ENCODE data around the gene ADIPOR1.
"Not testable (repeated sequence)": the region's sequence is repeated elsewhere in the genome, so short reads cannot be mapped to it uniquely, and the experiment has no call there.

Gene ADIPOR1

GRCh38 chr1:202905331-202905730 lies 52.8 kb downstream of the ADIPOR1 start:
- Histone ChIP-seq H3K9ac (ENCODE audit: low read depth, low read length) (no peak overlapping the region), H3K4me1 (ENCODE audit: insufficient read depth, low read length) (no peaks in the 10 kb centered on the region), H3K27ac (ENCODE audit: low read depth, low read length) (no peak overlapping the region), H3K27me3 (ENCODE audit: insufficient read depth, low read length) (no peaks in the 10 kb centered on the region), H3K4me3 (ENCODE audit: low read length) (no peak overlapping the region), H3K9me3 (ENCODE audit: insufficient read depth, low read depth, low read length) (no peaks in the 10 kb centered on the region), H3K36me3 (ENCODE audit: insufficient read depth, low read length) (peaks cover 61% of the 10 kb centered on the region)
- 59% methylated on average over 4 of the region's 4 CpGs for whole genome bisulfite sequencing

GRCh38 chr1:202903808-202904207 lies 54.3 kb downstream of the ADIPOR1 start:
- not testable (repeated sequence) for H3K9ac ChIP-seq (ENCODE audit: low read depth, low read length); H3K9me3 ChIP-seq (ENCODE audit: insufficient read depth, low read depth, low read length); H3K4me3 ChIP-seq (ENCODE audit: low read length); H3K4me1 ChIP-seq (ENCODE audit: insufficient read depth, low read length); H3K27ac ChIP-seq (ENCODE audit: low read depth, low read length); H3K27me3 ChIP-seq (ENCODE audit: insufficient read depth, low read length)
- 98% methylated on average over 5 of the region's 5 CpGs for WGBS
- H3K36me3 ChIP-seq (ENCODE audit: insufficient read depth, low read length), result peaks cover 58% of the 10 kb centered on the region

GRCh38 chr1:202901555-202901954 lies 56.6 kb downstream of the ADIPOR1 start:
- Histone ChIP-seq H3K9me3 (ENCODE audit: insufficient read depth, low read depth, low read length) (no peaks in the 10 kb centered on the region), H3K4me1 (ENCODE audit: insufficient read depth, low read length) (no peaks in the 10 kb centered on the region), H3K4me3 (ENCODE audit: low read length) (no peak overlapping the region), H3K9ac (ENCODE audit: low read depth, low read length) (no peak overlapping the region), H3K36me3 (ENCODE audit: insufficient read depth, low read length) (peaks cover 53% of the 10 kb centered on the region), H3K27me3 (ENCODE audit: insufficient read depth, low read length) (no peaks in the 10 kb centered on the region), H3K27ac (ENCODE audit: low read depth, low read length) (no peak overlapping the region)
- 98% methylated on average over 3 of the region's 4 CpGs for WGBS

GRCh38 chr1:202892501-202892900 lies 65.6 kb downstream of the ADIPOR1 start:
- Histone ChIP-seq H3K36me3 (ENCODE audit: insufficient read depth, low read length) (peaks cover 63% of the 10 kb centered on the region), H3K9me3 (ENCODE audit: insufficient read depth, low read depth, low read length) (no peaks in the 10 kb centered on the region), H3K4me1 (ENCODE audit: insufficient read depth, low read length) (peaks cover 11% of the 10 kb centered on the region; the same call in 1 of the 2 replicates), H3K27me3 (ENCODE audit: insufficient read depth, low read length) (no peaks in the 10 kb centered on the region), H3K27ac (ENCODE audit: low read depth, low read length) (no peak overlapping the region), H3K4me3 (ENCODE audit: low read length) (no peak overlapping the region), H3K9ac (ENCODE audit: low read depth, low read length) (no peak overlapping the region)
- 94% methylated on average over 7 of the region's 7 CpGs for WGBS
